NCI-H446 treated with DMSO at 0.1 percent for 48 hours (cell line): ENCODE data around the gene REXO2.
A peak's percentile ranks its signal among the peaks of the same experiment; 100 is the strongest.

Source experiments
- DNase-seq: peaks from one replicate; lab custom pipeline; 2025; lab: John Stamatoyannopoulos, UW

Gene REXO2

DNA sequence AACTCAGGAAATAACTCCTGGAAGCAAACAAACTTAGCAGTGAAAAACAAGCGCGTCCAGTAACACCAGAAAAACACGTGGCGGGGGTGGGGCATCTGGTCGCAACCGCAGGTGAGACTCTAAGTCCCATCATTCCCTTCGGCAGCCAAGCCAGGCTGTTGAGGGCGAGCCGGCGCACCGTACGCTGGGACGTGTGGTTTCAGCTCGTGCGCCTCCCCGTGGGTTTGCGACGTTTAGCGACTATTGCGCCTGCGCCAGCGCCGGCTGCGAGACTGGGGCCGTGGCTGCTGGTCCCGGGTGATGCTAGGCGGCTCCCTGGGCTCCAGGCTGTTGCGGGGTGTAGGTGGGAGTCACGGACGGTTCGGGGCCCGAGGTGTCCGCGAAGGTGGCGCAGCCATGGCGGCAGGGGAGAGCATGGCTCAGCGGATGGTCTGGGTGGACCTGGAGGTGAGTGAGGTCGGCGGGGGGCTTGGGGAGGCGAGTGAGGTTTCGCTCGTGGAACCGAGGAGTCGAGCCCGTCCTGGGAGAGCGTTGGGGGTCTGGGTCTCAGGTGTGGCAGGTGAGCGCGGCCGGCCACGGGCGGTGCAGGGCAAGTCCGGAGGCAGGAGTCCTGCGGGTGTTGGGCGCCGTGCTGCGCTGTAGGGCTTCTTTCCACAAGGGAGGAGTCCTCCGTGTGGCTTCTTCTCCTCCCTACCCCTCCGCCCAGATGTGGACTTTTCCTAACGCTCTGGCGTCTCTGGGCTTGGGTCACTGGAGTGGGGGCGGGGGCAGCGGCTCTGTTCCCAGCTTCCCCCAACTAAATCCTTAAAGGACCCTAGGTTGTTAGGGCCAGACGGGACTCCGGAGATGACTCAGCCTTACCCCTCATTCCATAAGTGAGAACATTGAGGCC, at the start of gene REXO2:
TSS of gene REXO2 (plus strand) at position 239 of the 892 bp plus-strand sequence. CDS start at position 301, 62 bp downstream.
- peak; percentile 83 for DNase-seq

DNA sequence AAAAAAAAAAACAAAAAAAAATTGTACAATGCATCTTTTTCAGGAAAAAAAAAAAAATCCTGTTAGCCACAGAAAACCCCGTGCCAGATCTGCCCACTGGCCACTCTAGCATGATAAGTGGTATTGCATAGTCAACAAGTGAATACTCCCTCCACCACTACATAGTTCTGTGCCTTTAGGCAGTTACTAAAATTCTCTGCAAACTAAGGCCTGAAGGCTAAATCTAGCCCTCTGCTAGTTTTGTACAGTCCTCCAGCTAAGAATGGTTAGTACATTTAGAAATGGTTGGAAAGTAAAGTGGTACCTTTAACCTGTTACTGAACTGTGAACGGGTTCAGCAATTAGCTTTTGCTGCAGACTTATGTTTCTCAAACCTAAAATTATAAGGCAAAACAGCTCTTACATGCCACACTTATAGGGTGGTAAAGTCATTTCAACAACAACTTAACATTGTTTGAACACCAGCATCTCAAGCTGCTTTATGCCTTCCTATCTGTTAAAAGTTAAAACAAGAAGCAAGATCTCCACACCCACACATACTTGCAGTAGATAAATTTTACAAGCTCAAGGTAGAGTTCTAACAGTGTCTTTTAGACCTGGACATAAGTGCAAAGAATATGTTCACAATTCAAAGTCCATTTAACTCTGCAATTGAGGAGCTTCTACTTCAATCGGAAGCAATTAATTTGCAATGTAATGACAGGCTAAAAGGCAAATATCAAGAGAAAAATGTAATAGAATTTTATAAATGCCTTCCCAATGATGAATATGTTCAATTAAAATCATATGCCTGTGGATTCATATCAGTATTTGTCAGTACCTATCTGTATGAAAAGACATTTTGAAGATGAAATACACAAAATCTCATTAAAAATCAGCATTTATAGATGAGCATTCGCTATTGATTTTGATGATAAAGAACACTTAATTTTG, 46.3 kb upstream of the REXO2 start:
- no peak for DNase-seq

DNA sequence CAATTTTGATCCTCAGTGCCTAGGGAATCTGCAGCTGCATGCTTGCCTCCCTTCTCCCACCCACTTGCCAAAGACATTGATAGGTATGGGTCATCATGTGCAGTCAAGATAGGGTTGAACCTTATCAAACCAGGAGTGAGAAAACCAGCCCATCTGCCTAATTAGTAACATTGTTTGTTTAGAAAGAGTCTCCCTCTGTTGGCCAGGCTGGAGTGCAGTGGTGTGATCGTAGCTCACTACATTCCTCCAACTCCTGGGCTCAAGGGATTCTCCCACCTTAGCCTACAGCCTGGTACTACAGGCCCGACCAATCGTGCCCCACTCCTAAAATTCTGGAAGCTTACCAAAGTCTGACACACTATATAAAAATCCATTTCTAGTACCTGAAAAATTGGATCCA, 43.5 kb upstream of the REXO2 start:
- DNase-seq, result no peak

DNA sequence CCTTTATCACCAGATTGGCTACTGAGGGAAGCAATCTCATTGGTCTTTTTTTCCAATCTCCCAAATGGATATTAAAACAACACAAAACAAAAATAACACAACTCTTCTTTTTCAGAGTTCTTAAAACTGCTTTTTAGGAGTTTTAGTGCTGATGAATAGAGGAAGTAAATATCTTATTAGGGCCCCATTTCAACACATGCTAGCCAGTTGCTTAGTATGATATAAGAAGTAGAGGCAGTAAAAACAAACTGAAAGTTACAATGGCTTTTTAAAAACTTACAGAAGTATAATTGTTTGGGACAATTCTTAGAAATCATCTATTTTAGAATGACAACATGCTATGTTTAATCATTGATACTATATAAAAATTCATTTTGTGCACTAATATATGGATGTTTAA, 42.4 kb upstream of the REXO2 start:
- no peak for DNase-seq

DNA sequence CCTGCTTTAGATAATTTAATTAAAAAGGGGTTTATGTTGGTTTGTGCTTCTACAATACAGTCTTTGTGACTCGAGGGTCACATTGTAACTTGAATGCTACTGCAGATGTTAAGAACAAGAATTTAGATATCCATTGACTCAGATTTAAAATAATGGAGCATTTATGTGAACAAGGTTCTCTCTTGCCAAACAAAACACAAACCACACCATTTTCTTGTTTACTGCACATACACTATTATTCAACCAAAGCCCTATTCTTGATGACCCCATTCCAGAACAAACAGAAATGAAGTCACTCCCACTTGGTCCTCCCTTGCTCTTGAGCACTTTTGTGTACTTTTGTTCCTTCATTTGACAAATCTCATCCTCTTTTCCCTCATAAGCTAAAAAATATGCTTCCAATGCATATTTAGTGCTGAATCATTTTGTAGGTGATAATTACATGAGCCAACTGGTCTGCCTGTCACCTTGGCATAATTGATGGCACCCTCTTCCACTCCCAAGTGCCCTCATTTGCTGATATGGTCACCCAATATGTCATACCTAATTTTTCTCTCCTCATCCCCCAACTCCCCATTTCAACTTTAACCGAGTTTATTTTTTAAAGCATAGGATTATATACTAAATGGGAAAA, 41.8 kb upstream of the REXO2 start:
- no peak for DNase-seq

DNA sequence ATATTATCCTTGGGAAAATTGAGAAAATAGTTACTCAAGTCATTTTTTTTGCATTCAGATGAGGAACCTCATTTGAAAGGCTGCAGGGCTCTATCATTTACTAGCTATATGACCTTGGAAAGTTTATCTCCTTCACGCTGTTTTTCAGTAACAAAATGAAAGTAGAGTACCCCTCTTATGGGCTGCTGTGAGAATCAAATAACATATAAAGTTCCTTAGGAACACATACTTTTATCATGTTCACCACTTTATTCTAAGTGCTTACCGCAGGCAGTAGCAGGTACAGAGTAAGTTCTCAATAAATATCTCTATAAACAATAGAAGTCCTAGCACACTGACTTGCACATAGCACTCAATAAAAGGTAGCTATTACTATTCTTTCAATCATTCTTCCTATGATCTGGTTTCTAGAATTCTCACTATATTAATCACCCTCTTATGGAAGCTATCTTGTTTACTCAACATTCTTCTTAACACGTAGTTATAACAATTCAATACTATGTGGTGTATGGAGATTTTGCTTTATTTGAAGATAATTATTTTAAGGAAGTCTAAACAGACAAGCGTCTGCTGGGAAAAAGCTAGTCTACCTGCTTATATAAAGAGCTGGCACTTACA, 40.9 kb upstream of the REXO2 start:
- no peak for DNase-seq

DNA sequence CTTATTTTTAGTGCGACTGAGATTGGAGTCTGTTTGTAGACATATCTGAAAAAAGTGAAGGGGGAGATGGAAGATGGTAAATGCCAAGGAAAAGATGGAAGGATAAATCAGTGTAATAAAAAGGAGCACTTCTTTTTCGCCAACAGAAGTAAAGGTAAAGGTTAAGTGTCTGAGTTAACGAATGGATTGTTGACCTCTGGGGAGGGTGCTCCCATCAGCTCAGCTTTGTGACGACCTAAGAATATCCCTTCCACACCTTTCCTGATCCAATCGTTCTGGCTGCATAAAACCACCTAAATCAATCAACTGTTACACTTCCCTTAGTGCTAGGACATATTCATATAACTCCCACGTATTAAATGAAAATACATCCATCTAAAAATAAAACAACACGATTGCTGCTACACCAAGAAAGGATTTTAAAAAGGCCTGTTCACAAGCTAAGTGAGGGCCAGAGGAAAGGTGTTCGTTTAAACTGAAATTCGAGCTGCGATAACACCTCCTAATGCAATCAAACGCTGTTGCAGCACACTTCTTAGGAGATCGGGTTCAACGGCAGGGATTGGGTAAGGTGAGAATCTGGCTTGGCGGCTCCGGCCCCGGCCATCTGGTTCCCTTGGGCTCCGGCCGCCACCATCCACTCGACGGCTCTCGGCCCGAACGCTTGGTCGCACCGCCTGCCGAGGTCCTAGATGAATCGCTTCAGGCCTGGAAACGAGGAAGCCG, 39.6 kb upstream of the REXO2 start:
- DNase-seq, result no peak

DNA sequence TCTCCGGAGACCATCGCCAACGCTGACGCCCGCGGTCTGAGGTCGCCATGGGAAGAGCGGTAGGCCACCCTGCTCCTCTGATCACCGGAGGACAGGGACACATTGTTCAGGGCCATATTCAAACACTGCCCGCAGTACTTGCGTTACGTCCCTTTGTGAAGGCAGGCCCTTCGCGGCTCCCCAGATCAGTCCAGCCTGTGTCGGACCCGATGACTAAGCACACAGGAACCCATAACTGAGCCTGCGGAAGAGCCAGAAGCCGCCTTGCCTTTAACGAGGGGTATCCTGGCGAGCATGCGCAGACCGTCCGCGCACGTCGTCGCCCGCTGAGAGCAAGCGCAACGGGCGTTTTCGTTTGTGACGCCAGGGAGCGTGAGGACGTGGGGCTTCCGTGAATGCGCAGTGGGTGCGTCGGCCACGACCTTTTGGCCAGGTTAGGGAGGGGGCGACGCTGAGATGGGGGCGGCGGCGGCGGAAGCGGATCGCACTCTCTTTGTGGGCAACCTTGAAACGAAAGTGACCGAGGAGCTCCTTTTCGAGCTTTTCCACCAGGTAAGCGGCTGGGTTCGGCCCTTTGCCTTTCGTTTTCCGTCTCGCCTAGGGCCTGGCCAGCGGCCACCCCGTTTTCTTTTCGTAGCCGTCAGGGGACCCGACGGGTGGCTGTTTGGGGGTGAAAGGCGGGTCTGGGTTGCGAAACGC, 38.9 kb upstream of the REXO2 start, which contains the start of the genes C11orf71 and RBM7:
TSS of gene C11orf71 (minus strand) at position 296 of the 699 bp plus-strand sequence. CDS start at position 116, 180 bp downstream.
TSS of gene RBM7 (plus strand) at position 451 of the 699 bp plus-strand sequence. CDS start at position 457, 6 bp downstream.
- peak; percentile 93 for DNase-seq

DNA sequence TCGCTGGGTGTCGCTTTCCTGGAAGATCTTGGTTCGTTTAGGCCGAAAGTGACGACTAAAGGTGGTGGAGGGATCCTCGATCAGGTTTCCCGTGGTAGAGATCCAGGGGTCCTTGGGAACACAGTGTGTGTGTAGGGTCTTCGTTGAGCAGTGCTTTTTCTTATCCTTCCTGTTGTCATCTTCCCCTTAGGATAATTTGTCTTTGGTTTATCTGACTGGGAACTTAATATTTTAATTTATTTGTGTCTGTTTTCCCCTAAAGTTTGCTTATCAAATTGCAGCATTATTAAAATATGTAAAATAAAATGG, 38.4 kb upstream of the REXO2 start:
- no peak for DNase-seq

DNA sequence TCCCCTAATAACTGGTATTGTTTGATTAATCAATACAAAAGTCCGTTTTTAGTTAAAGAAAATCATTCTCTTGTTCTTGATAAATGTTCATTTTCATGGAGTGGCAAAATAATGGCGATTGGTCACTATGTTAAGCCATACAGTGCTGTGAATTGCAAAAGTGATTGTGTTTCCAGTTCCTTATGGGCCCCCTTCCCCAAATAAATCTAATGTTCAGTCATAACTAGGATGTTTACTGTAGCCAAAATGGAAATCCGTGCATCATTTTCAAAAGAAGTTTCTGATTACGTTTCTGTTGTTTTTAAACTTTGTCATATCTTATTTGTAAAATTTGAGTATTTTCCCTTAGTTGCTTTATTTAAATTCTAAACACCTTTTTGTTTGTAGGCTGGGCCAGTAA, 38.0 kb upstream of the REXO2 start:
- no peak for DNase-seq

DNA sequence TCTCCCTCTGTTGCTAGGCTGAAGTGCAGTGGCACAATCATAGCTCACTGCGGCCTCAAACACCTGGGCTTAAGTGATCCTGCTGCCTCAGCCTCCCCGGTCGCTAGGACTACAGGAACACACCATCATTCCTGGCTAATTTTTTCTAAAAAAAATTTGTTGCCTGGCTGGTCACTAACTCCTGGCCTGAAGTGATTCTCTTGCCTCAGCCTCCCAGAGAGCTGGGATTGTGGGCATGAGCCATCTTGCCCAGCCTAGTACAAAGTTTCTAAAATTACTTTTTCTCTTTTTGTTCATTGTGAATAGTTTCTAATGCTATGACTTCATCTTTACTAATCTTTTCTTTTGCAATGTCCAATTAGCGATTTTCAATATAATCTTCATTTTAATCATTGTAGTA, 26.3 kb upstream of the REXO2 start:
- no peak for DNase-seq

DNA sequence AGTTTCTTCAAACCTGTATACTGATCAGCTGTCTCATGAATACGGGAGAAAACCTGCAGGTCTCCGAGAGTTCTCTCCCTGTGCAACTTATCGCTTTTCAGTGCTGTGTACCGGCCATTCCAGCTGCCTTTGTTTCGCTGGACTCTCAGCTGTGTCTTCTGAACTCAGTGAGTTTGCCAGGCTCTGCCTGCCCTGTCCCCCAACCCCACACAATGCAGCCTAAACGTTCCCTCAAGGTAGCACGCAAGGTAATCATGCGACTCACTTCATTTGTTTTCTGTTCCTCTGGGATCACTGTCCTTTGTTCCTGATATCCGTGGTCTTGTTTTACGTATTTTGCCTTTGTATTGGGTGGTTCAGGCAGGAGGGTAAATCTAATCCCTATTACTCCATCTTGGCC, 25.3 kb upstream of the REXO2 start:
- DNase-seq, result no peak

DNA sequence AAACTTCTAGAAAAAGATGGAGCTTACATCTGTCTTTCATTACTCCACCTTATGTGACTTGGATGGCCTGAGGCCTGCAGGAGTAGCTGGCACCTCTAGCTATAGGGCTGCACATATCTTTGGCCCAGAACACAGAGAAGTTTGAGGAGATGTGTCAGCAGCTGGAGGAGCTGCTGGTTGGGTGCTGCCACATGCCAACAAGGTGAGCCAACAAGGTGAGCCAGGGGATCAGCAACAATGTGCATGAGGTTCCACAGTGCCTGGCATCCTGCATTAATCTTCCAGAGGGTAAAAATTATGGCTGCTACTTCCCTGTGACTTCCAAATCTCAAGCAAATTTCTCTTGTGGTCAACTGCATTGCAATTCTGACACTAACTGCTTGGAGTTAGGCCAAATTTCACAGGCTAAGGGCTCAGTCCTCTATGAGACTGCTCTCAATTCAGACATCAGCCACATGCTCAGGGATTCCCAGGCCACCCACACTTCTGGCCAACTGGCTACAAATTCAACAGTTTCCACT, 22.8 kb upstream of the REXO2 start:
- no peak for DNase-seq

DNA sequence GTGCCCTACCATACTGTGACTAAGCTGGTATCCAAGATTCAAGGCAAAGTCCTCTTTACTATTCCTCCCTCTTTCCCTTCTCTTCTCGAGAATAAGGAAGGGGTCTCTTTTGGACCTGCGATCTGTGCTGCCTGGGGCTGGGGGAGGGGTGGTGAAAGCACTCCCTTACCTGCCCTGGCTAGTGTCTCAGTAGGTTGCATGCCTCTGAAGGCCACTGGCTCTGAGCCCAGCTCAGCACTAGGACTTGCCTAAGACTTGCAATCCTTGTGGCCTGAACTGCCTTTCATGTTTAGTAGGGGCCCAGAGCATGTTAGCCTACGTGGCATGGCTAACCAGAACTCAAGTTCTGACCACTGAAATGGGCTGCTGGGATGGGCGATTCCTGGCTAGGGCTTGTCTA, 13.0 kb upstream of the REXO2 start:
- no peak for DNase-seq

DNA sequence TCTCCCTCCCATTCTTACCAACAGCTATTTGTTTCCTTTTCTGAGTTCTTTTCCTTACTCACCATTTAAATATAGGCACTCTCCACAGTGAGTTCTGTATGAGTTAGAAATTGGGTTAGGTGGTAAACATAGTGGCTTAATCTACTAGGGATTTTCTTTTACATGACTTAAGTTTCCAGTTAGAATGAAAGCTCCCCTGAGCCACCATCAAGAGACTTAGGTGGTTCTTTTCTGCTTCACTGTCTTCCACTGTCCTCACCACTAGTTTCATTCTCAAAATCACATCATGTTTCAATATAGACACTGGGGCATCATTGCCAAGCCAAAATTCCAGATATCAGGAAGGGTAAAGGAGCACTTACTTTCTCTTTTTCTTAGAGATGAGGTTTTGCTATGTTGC, 9.0 kb upstream of the REXO2 start:
- no peak for DNase-seq

DNA sequence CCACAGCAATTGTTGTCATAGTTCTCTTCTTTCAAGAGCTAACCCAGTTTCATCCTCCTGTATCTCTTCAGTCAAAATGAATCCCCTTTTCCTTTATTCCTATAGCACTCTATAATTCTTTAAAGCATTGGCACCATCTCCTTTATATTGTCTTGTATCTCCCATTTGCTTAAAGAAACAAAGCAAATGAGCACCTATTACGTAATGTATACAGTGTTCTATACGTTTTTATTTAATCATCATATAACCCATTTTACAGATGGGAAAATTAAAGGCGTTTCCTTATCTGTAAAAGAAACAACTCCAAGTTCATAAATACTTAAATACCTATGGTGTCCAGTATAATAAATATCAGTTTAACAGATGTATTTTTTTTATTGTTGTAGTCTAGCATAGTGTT, 6.4 kb upstream of the REXO2 start:
- DNase-seq, result no peak

DNA sequence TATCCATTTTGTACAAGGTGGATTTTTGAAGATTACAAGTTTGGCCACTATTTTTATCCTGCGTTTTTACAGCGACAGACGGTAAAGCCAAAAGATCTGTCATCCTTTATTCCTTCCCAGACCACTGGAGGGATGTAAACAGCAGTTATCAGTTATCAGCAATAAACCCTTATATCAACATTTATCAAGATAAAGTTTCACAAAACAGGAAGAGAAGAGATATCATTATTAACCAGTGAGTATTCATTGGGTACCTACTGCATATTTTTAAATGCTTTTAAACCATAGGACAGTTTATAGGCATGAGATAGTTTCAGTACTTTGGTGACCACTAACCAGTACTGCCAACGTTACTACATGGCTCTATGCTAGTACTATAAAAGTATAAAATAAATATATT, 5.9 kb upstream of the REXO2 start:
- DNase-seq, result no peak

DNA sequence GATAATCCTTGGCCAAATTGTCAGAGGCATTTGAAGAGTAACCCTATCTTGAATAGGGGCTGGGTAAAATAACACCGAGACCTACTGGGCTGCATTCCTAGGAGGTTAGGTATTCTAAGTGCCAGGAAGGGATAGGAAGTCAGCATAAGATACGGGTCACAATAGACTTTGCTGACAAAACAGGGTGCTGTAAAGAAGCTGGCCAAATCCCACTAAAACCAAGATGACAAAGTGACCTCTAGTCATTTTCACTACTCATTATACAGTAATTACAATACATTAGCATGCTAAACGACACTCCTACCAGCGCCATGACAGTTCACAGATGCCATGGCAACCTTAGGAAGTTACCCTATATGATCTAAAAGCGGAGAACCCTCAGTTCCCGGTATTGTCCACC, 964 bp upstream of the REXO2 start:
- no peak for DNase-seq

DNA sequence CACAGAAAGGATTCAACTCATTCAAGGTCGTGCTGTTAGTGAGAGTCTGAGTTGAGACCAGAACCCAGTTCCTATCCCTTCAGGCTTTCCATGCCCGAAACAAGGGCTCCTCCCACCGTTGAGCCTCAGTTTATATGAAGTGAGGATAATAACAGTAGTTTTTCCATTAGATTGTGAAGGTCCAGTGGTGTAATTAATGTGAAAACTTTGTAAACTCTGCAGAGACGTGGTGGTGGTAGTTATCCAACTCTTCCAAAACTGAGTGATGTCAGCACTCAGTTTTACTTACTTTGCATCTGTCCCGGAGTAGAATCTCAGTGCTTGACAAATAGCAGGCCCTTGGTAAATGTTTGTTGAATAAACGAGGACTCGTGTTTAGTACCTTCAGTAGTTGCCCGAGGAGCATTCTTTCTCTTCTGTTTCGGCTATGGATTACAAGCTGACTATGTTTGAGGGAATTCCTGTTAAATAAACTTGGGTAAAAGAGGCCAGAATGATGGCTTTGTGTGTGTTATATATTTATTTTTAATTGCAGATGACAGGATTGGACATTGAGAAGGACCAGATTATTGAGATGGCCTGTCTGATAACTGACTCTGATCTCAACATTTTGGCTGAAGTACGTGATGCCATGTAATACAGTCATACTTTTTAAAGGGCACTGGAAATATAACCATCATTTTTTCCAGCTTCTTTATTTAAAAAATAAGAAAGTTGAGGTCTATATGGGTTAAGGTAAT, 1.0 kb downstream of the REXO2 start:
- DNase-seq, result no peak
